Effector memory CD4-positive, alpha-beta T cell (primary cell): ENCODE data around the gene TBPL1.
"Not testable (repeated sequence)": the region's sequence is repeated elsewhere in the genome, so short reads cannot be mapped to it uniquely, and the experiment has no call there.

ENCODE experiments used
- DNase-seq, 3 donors: peaks; one replicate each; pipeline ENCODE4 v3.0.0-alpha.2; 2020
- H3K27ac ChIP-seq: 2 replicates; pipeline ENCODE4 v1.7.0; 2013; ENCODE audit warnings: mild to moderate bottlenecking, low read length, moderate library complexity; ENCODE audit not compliant: insufficient read depth, poor library complexity, severe bottlenecking
- H3K27me3 ChIP-seq: replicated peaks from 2 replicates; pipeline ENCODE4 v1.7.0; 2013; ENCODE audit warnings: mild to moderate bottlenecking, low read length; ENCODE audit not compliant: insufficient read depth, control insufficient read depth, poor library complexity, severe bottlenecking
- H3K36me3 ChIP-seq: 2 replicates; pipeline ENCODE4 v1.7.0; 2013; ENCODE audit warnings: mild to moderate bottlenecking, low read length, moderate library complexity; ENCODE audit not compliant: control insufficient read depth, insufficient read depth
- H3K4me1 ChIP-seq: 2 replicates; pipeline ENCODE4 v1.7.0; 2013; ENCODE audit warnings: low read length, mild to moderate bottlenecking; ENCODE audit not compliant: control insufficient read depth, insufficient read depth, poor library complexity, severe bottlenecking
- H3K4me3 ChIP-seq: 2 replicates; pipeline ENCODE4 v1.7.0; 2013; ENCODE audit warnings: low read length, low read depth, mild to moderate bottlenecking; ENCODE audit not compliant: insufficient read depth, poor library complexity, severe bottlenecking
- H3K9me3 ChIP-seq: 2 replicates; pipeline ENCODE4 v1.7.0; 2013; ENCODE audit warnings: mild to moderate bottlenecking, low read length, moderate library complexity; ENCODE audit not compliant: control insufficient read depth

Gene TBPL1

DNA sequence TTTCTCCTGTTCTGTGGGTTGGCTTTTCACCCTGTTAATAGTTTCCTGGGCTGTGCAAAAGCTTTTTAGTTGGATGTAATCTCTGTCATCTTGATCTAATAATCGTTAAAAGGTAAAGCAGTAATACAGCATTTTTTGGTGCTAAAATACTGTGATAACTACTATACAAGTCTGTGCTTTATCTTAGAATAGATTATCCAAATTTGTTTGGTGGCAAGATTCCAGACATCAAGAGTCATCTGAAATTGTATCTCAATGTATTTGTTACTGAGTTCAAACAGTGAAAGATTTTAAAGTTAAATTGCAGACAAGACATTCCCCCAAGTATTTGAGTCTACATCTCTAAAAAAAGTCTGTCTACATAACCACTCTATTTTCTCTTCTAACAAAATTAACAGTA, 18.8 kb downstream of the TBPL1 start:
- Histone ChIP-seq H3K27ac (no peak overlapping the region), H3K27me3 (no peaks in the 10 kb centered on the region), H3K4me1 (no peaks in the 10 kb centered on the region), H3K36me3 (no peaks in the 10 kb centered on the region), H3K4me3 (no peak overlapping the region), H3K9me3 (no peaks in the 10 kb centered on the region)
- DNase-seq: no peak

DNA sequence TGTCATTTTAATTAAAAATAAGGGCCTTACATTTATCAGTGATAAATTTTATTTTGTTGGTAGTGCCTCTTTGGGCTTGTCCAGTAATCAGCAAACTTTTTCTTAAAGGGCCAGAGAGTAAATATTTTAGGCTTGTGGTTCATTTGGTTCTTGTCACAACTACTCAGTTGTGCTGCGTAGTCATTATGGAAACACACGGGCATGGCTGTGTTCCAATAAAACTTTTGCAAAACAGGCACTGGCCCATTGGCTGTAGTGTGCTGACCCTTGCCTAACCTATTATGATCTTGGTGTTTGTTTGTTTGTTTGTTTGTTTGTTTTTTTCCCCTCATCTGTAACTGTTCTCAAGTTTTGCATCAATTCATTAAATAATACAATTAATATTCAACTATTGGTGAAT, 19.4 kb downstream of the TBPL1 start:
- H3K4me1 ChIP-seq: no peaks in the 10 kb centered on the region
- H3K27ac ChIP-seq: no peak overlapping the region
- H3K4me3 ChIP-seq: no peak overlapping the region
- no peaks in the 10 kb centered on the region for H3K36me3 ChIP-seq
- H3K9me3 ChIP-seq: no peaks in the 10 kb centered on the region
- DNase-seq: no peak
- no peaks in the 10 kb centered on the region for H3K27me3 ChIP-seq

DNA sequence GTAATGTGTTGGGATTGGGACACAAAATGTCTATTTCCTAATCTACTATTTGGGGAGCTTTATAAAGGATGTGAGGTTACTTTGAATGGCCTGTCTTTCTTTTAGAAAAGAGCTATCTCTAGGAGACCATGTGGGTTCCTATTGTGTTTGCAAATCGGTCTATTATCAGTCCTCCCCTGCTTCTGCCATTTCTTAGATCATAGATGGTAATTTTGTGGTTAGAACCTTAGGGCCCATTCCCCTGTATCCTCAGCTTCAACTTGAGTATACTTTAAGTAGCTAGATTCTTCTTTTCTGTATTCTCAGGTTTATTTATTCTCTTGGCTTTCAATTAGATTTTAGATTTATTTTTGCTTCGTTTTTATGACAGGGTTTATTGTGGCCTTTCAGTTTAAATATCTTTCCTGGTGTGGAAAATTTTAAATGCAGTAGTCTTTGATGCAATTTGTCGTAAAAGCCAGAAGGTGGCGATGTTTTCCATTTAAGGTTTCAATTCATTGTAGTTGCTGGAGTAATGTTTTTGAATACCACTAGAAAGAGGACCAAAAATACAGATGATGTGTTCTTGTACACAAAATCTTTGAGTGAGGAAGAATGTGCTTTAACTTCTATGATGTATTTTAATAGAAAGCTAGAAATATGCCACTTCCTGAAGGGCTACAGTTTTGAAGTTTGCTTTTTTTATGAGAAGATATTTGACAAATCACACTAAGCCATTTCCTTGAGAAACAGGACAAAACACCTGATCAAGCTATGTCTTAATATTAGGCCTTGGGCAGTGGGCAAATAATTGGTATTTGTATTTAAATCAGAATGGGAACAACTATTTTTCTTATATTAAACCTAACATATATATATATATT, 20.3 kb downstream of the TBPL1 start:
- no peaks in the 10 kb centered on the region for H3K27me3 ChIP-seq
- H3K4me1 ChIP-seq: no peaks in the 10 kb centered on the region
- no peaks in the 10 kb centered on the region for H3K9me3 ChIP-seq
- no peak for DNase-seq
- no peak overlapping the region for H3K4me3 ChIP-seq
- H3K36me3 ChIP-seq: no peaks in the 10 kb centered on the region
- no peak overlapping the region for H3K27ac ChIP-seq

DNA sequence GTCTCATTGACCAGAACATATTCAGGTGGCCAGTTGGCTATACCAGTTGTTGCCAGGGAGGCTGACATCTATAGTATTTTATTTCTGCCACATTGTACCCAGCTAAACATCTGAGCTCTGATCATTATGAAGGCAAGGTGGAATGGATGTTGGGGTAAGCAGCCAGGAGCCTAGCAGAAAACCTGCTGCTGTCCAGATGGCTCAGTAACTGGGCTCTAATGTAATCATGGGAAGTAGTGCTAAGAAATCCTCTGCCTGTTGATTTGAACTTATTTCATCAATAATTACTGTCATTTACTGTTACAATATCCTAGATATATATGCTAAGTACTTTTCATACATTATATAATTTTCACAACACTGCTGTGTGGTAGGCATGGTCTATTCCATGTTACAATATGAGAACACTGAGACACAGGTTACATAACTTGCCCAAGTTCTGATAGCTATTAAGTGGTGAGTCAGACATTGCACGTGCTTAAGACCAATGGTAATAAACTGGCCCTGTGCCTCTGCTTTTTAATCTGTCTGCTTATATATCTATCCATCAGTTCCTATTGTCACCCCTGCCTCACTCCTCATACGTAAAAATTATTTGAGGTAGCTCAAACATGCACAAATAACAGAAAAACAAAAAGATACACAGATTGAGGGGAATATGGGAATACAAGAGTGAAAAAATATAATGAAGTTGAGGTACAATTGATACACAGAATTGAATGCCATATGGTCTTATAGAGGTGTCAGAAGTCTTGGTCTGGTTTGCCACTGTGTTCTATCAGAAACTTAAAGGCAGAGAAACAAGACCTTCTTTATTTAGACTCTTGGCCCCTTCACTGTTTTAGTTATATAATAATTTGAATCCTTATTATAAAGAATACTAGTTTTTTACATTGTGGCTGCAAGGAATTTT, 25.2 kb downstream of the TBPL1 start:
- no peaks in the 10 kb centered on the region for H3K36me3 ChIP-seq
- no peak overlapping the region for H3K4me3 ChIP-seq
- H3K27ac ChIP-seq: no peak overlapping the region
- no peak for DNase-seq
- H3K27me3 ChIP-seq: no peaks in the 10 kb centered on the region
- H3K9me3 ChIP-seq: no peaks in the 10 kb centered on the region
- H3K4me1 ChIP-seq: peaks cover 4% of the 10 kb centered on the region

DNA sequence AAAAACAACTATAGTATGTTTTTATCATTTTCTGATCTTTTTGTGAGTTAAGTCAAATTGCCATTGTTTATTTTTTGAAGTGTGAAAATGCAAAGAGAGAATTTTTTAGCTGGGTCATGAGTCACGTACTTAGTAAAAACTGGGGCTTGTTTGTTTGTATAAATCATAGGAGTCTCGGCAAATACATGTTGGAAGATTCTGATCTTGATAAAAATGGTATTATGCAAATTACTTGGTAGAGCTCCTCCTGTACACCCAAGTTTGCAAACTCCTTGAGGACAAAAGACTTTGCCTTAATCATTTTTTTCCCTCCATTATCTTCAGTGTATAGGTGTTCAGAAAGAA, 25.8 kb downstream of the TBPL1 start:
- H3K4me1 ChIP-seq: peaks cover 9% of the 10 kb centered on the region
- H3K27me3 ChIP-seq: no peaks in the 10 kb centered on the region
- no peaks in the 10 kb centered on the region for H3K9me3 ChIP-seq
- no peak overlapping the region for H3K27ac ChIP-seq
- H3K36me3 ChIP-seq: no peaks in the 10 kb centered on the region
- DNase-seq: no peak
- no peak overlapping the region for H3K4me3 ChIP-seq

DNA sequence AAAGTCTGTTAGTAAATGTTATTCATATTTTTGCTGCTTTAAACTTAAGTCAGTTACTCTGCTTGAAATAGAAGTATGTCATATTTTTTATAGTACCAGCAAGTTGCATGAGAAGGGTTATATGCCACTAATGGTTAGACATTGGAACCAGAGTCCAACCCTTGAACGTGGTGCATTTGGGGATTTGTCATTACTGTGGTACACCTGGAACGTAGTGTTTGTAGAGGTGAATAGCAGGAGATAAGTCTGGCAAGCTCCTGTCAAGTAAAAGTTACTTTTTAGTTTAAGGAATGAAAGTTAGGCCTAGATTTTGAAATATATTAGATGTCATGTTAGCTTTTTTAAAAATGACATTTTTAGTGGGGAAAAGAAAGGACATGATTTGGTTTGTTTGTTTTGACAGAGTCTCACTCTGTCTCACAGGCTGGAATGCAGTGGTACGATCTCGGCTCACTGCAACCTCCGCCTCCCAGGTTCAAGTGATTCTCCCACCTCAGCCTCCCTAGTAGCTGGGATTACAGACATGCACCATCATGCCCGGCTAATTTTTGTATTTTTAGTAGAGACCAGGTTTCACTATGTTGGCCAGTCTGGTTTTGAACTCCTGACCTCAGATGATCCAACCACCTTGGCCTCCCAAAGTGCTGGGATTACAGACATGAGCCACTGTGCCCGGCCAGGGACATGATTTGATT, 26.4 kb downstream of the TBPL1 start:
- H3K4me1 ChIP-seq, H3K36me3 ChIP-seq, DNase-seq, H3K27ac ChIP-seq, H3K4me3 ChIP-seq, H3K9me3 ChIP-seq, H3K27me3 ChIP-seq: not testable (repeated sequence)

DNA sequence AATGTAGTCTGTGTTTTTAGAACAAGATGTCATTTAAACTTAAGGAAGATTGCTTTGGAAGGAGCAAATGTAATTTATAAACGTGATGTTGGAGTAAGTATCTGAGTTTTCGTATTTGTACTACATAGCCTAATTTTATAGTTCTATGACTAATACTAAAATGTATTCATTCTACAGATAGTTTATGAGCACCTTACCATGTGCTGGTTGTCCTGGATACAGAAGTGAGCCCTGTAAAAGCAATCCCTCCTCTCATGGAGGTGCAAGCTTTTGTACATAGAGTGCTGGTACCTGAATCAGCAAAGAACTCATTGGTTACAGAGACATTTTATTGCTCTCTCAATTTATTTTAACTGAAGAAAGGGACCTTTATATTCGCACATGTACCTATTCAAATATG, 27.1 kb downstream of the TBPL1 start:
- Histone ChIP-seq H3K4me3 (no peak overlapping the region), H3K4me1 (peaks cover 9% of the 10 kb centered on the region), H3K27me3 (no peaks in the 10 kb centered on the region), H3K27ac (no peak overlapping the region), H3K36me3 (no peaks in the 10 kb centered on the region), H3K9me3 (no peaks in the 10 kb centered on the region)
- no peak for DNase-seq

DNA sequence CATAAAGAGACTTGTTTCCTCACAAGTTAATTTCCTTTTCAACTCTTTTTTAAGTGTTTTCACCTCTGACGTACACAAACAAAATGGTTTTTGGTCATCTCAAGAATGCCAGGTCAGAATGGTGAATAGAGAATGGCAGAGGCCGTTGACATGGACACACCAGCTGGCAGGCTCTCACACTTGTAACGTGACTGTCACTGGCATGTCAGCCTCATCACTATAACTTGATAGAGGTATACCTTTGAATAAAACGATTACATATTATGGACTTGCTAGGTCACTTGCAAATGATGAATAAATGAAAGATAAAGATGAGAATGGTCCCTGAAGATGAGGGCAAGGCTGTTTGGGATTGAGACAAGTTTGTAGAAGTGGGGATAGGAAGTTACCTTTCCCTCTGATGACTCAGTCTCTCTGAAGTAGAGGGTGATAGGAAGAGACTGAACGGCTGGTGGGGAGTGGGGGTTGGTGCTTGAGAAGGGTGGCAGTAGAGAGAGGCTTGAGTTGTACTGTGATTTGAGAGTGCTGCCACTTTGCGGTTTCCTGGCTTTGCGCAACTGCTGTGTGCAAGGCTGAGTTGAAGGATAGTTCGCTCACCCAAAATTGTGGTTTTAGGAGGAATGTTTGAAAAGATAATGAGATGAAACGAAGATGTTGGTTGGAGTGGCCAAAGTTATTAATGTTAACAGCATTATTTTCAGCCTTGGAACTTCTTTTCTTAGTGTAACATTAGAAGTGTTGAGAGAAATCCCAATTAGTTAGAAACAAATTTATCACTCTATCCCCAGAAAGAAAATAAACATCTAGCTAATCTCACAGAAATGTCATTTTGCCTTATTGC, 30.3 kb downstream of the TBPL1 start:
- Histone ChIP-seq H3K4me3 (no peak overlapping the region), H3K27ac (peak overlapping the region; percentile 11), H3K27me3 (no peaks in the 10 kb centered on the region), H3K4me1 (peaks cover 9% of the 10 kb centered on the region), H3K9me3 (no peaks in the 10 kb centered on the region), H3K36me3 (peaks cover 4% of the 10 kb centered on the region)
- DNase-seq: peak; percentile 14 to 24 (median 22)

DNA sequence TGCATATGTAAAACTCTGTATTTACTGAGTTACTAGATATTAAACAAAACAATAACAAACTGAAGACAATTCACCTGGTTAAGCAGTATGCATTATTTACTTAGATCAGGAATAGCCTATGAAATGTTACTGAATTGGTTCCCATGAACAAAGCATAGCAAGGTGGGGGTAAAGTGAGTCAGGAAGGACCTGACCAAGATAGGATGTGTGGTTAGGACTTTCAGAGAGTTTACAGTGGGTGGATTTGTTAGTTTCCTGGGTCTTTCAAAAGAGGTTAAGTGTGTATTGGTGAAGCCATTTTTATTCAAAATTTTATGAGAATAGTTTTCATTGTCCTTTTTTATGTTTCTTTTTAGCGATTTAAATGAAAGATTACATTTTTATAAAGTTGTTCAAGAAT, 32.9 kb downstream of the TBPL1 start:
- H3K4me3 ChIP-seq: no peak overlapping the region
- H3K4me1 ChIP-seq: peaks cover 9% of the 10 kb centered on the region
- no peaks in the 10 kb centered on the region for H3K27me3 ChIP-seq
- no peaks in the 10 kb centered on the region for H3K9me3 ChIP-seq
- peaks cover 4% of the 10 kb centered on the region for H3K36me3 ChIP-seq
- DNase-seq: no peak
- no peak overlapping the region for H3K27ac ChIP-seq
